ENCODE measurements around the gene PRPF6. TPM values are rescaled to one million over a fixed set of nuclear protein-coding genes. Genes with fewer than 3 reads are reported as not detected.

PRPF6 gene
- total and polyA plus RNA-seq, 2 experiments from 2014 or later: 47.1 to 54.8 TPM

GRCh38 chr20:63964412-63964811 lies 16.5 kb upstream of the PRPF6 start:
- no peaks in the 10 kb centered on the region for H3K9me2 ChIP-seq (ENCODE audit: insufficient read depth)
- no peaks in the 10 kb centered on the region for H4K20me1 ChIP-seq (ENCODE audit: insufficient read depth)
- in situ Hi-C loops (cut with MboI): no loop called here
- 93 to 94% methylated on average over 15 to 16 of the region's 16 CpGs for WGBS, 2 experiments (ENCODE audit: low coverage in 1 of 2, low lambda C conversion rate in 2 of 2, missing lambda C conversion rate in 2 of 2)
- DNase-seq: no peak
- no peak overlapping the region for H3K4me3 ChIP-seq
- H3K27me3 ChIP-seq (replicated peaks; ENCODE audit: insufficient read depth): no peaks in the 10 kb centered on the region
- H3K36me3 ChIP-seq (ENCODE audit: low read depth): no peaks in the 10 kb centered on the region
- no peak overlapping the region for H3K4me2 ChIP-seq (ENCODE audit: unreplicated experiment)
- H3K79me2 ChIP-seq (ENCODE audit: insufficient read depth): peaks cover 14% of the 10 kb centered on the region
- no peak overlapping the region for H2AFZ ChIP-seq
- H3K4me1 ChIP-seq (ENCODE audit: insufficient read depth): peaks cover 5% of the 10 kb centered on the region
- TF ChIP-seq EZH2 (IDR thresholded peaks at IDR 0.05; ENCODE audit: insufficient read depth, poor library complexity, severe bottlenecking): no peak
- no peak for TF ChIP-seq EZH2phosphoT487 (IDR thresholded peaks at IDR 0.05; ENCODE audit: insufficient read depth, low read depth)
- H3K9me3 ChIP-seq (ENCODE audit: low read depth): no peaks in the 10 kb centered on the region
- no peak overlapping the region for H3K27ac ChIP-seq
- H3K9ac ChIP-seq: no peak overlapping the region
- no peaks in the 10 kb centered on the region for H3F3A ChIP-seq (ENCODE audit: insufficient read depth)

GRCh38 chr20:63966172-63966943 lies 14.6 kb upstream of the PRPF6 start:
- no peak for TF ChIP-seq EZH2phosphoT487 (IDR thresholded peaks at IDR 0.05; ENCODE audit: insufficient read depth, low read depth)
- TF ChIP-seq EZH2 (IDR thresholded peaks at IDR 0.05; ENCODE audit: insufficient read depth, poor library complexity, severe bottlenecking): no peak
- Histone ChIP-seq H3K36me3 (ENCODE audit: low read depth) (no peaks in the 10 kb centered on the region), H3K4me3 (no peak overlapping the region), H4K20me1 (ENCODE audit: insufficient read depth) (no peaks in the 10 kb centered on the region), H3K27me3 (replicated peaks; ENCODE audit: insufficient read depth) (no peaks in the 10 kb centered on the region), H3K4me2 (ENCODE audit: unreplicated experiment) (no peak overlapping the region), H3K9me3 (ENCODE audit: low read depth) (no peaks in the 10 kb centered on the region), H2AFZ (no peak overlapping the region), H3F3A (ENCODE audit: insufficient read depth) (no peaks in the 10 kb centered on the region), H3K27ac (no peak overlapping the region), H3K4me1 (ENCODE audit: insufficient read depth) (peaks cover 5% of the 10 kb centered on the region), H3K79me2 (ENCODE audit: insufficient read depth) (peaks cover 14% of the 10 kb centered on the region), H3K9me2 (ENCODE audit: insufficient read depth) (no peaks in the 10 kb centered on the region), H3K9ac (no peak overlapping the region)
- in situ Hi-C loops (cut with MboI): no loop called here
- DNase-seq: no peak
- WGBS, 2 experiments (ENCODE audit: low coverage in 1 of 2, low lambda C conversion rate in 2 of 2, missing lambda C conversion rate in 2 of 2): 87 to 95% methylated on average over 22 to 27 of the region's 27 CpGs

DNA sequence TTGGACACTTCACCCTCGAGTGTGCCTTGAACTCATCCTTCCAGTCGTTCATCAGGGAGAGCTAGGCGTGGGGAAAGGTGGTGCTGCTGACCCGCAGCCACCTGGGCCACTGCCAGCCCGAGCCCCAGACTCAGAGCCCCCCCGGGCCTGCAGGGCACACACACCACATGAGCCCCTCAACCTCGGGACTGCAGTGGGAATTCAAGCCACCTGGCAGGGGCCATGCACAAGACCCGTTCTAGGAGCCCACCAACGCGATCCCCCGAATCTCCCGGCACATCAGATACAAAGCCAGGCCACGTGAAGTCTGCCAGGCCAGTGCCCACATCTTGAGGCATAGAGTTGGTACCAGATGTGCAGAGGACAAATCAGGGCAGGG lies 14.0 kb upstream of the PRPF6 start:
- H3K9me2 ChIP-seq (ENCODE audit: insufficient read depth): no peaks in the 10 kb centered on the region
- H3K27ac ChIP-seq: no peak overlapping the region
- no peak overlapping the region for H2AFZ ChIP-seq
- no peak overlapping the region for H3K9ac ChIP-seq
- no peaks in the 10 kb centered on the region for H3K36me3 ChIP-seq (ENCODE audit: low read depth)
- no peak for TF ChIP-seq EZH2 (IDR thresholded peaks at IDR 0.05; ENCODE audit: insufficient read depth, poor library complexity, severe bottlenecking)
- no peak for TF ChIP-seq EZH2phosphoT487 (IDR thresholded peaks at IDR 0.05; ENCODE audit: insufficient read depth, low read depth)
- H3F3A ChIP-seq (ENCODE audit: insufficient read depth): no peaks in the 10 kb centered on the region
- H3K9me3 ChIP-seq (ENCODE audit: low read depth): no peaks in the 10 kb centered on the region
- H4K20me1 ChIP-seq (ENCODE audit: insufficient read depth): no peaks in the 10 kb centered on the region
- whole genome bisulfite sequencing, 2 experiments (ENCODE audit: low coverage in 1 of 2, low lambda C conversion rate in 2 of 2, missing lambda C conversion rate in 2 of 2): 77 to 83% methylated on average over 11 to 13 of the region's 13 CpGs
- peaks cover 5% of the 10 kb centered on the region for H3K4me1 ChIP-seq (ENCODE audit: insufficient read depth)
- H3K27me3 ChIP-seq (replicated peaks; ENCODE audit: insufficient read depth): no peaks in the 10 kb centered on the region
- peaks cover 14% of the 10 kb centered on the region for H3K79me2 ChIP-seq (ENCODE audit: insufficient read depth)
- no peak overlapping the region for H3K4me2 ChIP-seq (ENCODE audit: unreplicated experiment)
- DNase-seq: no peak
- H3K4me3 ChIP-seq: no peak overlapping the region
- in situ Hi-C loops (cut with MboI): no loop called here

DNA sequence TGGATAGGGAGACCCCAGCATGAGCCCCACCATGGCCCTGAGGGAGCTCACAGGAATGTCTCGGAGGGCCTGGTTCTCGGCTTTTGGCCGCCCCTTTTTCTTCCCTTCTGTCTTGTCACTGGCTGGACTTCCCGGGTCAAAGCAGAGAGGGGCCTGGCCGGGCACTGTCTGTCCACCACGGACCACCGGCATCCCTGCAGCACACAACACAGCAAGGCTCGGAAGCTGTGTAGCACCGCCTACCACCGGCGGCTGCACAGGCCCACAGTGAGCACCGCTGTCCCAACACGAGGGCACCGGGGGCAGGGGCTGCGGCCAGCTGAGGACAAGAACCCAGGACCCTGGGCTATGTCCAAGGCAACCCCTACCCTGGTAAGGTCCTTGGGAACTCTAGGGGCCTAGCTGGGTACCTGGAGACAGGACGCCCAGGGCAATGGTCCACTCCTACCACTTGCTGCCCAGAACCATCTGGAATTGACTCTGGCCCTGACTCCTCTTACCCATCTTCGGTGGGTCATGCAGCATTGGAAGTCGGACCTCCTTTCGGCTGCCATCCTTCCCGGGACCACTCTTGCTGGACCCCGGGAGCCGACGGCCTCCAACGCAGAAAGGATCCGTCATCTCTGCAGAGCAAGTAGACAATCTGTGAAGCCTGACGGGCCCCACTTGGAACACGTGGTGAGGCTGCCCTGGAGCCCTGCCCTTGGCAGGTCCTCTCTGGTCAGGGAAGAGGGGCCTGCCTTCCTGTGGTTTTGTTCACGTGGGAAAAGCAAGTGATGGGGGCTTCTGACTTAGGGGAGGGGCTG lies 13.4 kb upstream of the PRPF6 start:
- H4K20me1 ChIP-seq (ENCODE audit: insufficient read depth): no peaks in the 10 kb centered on the region
- H3K4me3 ChIP-seq: no peak overlapping the region
- H3K36me3 ChIP-seq (ENCODE audit: low read depth): no peaks in the 10 kb centered on the region
- H3K9me3 ChIP-seq (ENCODE audit: low read depth): no peaks in the 10 kb centered on the region
- H3K4me2 ChIP-seq (ENCODE audit: unreplicated experiment): no peak overlapping the region
- peaks cover 14% of the 10 kb centered on the region for H3K79me2 ChIP-seq (ENCODE audit: insufficient read depth)
- H3F3A ChIP-seq (ENCODE audit: insufficient read depth): no peaks in the 10 kb centered on the region
- no peak overlapping the region for H2AFZ ChIP-seq
- DNase-seq: no peak
- 84% methylated on average over 28 of the region's 28 CpGs for WGBS, 2 experiments (ENCODE audit: low coverage in 1 of 2, low lambda C conversion rate in 2 of 2, missing lambda C conversion rate in 2 of 2)
- no peak overlapping the region for H3K27ac ChIP-seq
- no peak overlapping the region for H3K9ac ChIP-seq
- no peaks in the 10 kb centered on the region for H3K9me2 ChIP-seq (ENCODE audit: insufficient read depth)
- peaks cover 5% of the 10 kb centered on the region for H3K4me1 ChIP-seq (ENCODE audit: insufficient read depth)
- H3K27me3 ChIP-seq (replicated peaks; ENCODE audit: insufficient read depth): no peaks in the 10 kb centered on the region
- in situ Hi-C loops (cut with MboI): no loop called here
- TF ChIP-seq EZH2phosphoT487 (IDR thresholded peaks at IDR 0.05; ENCODE audit: insufficient read depth, low read depth) (no peak), EZH2 (IDR thresholded peaks at IDR 0.05; ENCODE audit: insufficient read depth, poor library complexity, severe bottlenecking) (no peak)
